DMS153 treated with DMSO at 0.1 percent for 48 hours (cell line): ENCODE data around the gene FAT3.

Experiments
- DNase-seq: peaks from one replicate; lab custom pipeline; 2025; ENCODE audit not compliant: unreplicated experiment; lab: John Stamatoyannopoulos, UW

The FAT3 gene

GRCh38 chr11:92224407-92225124 lies at the start of gene FAT3:
Gene FAT3 (plus strand): TSS chr11:92224818. CDS start chr11:92352113, 127,295 bp downstream.
- peak; percentile 67 for DNase-seq

GRCh38 chr11:92179017-92179670 lies 45.5 kb upstream of the FAT3 start:
- no peak for DNase-seq

GRCh38 chr11:92180226-92180625 lies 44.4 kb upstream of the FAT3 start:
- DNase-seq = no peak

- no peak for DNase-seq
Measured at GRCh38 chr11:92180664-92181251, 43.9 kb upstream of the FAT3 start.

DNA sequence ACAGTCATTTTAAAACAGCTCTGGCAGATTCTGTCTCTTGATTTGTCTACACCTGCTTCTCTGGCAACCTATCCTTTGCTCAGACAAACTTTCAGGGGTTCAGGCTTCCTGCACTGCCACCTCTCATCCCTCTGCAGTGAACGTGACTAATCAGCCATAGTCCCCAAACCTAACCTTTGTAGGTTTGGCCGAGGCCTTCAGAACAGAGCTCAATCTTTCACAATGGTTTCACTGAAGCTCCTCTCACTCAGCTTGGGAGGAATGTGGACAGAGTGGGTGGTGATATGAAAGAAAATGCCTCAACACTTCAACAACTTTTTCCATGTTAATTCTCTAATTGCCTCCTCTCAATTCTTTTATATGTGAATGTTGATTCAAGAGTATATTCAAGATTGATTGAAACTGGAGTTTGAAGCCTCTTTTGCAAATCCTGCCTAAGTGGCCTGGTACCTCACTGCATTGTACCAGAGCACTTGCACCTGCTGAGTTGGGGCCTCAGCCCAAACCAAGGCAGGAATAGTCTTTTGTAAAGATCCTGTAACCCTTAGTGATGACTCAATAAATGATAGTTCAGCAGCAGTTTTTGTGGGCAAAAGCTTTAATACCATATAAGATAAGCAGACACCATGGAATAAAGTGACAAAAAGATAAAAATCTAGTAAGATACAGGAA lies 33.9 kb upstream of the FAT3 start:
- DNase-seq = no peak

DNA sequence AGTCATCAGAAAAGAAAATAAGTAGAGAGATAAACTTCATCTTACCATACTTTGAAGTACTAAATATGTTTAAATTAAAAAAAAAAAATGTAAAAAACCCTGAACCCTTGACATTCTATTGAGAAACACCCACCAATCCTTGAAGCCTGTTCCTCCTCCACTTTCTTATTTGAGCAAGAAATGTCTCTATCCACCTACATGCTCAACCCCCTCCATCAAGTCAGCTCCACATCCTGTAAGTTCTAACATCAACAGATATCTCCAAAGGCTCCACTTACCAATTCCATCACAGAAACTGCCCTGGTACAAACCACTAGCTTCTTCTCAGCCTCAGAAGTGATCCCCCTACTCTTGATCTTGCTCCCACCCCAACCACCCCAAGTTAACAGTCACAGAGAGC lies 32.5 kb upstream of the FAT3 start:
- DNase-seq = no peak

GRCh38 chr11:92198268-92198667 lies 26.4 kb upstream of the FAT3 start:
- DNase-seq = no peak

DNA sequence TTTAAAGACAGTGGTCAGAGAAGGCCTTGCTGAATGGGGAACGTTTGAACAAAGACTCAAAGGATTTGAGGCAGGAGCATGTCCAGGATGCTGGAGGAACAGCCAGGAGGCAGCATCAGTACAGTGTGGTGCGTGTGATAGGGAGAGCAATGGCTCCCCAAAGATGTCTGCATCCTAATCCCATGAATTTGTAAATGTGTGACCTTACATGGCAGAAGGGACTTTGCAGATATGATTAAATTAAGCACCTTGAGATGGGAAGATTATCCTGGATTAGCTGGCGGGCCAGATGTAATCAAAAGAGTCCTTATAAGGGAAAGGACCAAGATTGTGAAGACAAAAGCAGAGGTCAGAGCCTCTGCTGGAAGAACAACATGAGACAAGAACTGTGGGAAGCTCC lies 24.6 kb upstream of the FAT3 start:
- no peak for DNase-seq

GRCh38 chr11:92204731-92205130 lies 19.9 kb upstream of the FAT3 start:
- DNase-seq = no peak

DNA sequence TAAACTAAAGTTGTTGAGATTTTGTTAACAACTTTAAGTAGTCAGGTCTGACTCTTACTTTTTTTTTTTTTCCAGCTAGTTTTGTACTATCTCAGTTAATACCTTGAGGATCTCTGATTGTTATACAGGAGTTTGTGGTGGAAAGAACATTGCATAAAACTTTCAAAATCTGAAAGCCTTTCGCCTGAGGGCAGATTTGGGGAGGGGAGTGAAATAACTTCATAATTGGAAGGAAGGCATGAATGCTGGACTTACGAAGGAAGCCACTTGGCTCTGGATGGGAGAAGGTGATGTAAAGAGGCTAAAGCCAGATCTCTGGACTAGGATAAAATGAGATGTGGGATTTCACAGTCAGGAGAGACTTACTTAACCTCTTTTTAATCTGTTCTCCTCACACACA lies 18.2 kb upstream of the FAT3 start:
- DNase-seq = no peak

DNA sequence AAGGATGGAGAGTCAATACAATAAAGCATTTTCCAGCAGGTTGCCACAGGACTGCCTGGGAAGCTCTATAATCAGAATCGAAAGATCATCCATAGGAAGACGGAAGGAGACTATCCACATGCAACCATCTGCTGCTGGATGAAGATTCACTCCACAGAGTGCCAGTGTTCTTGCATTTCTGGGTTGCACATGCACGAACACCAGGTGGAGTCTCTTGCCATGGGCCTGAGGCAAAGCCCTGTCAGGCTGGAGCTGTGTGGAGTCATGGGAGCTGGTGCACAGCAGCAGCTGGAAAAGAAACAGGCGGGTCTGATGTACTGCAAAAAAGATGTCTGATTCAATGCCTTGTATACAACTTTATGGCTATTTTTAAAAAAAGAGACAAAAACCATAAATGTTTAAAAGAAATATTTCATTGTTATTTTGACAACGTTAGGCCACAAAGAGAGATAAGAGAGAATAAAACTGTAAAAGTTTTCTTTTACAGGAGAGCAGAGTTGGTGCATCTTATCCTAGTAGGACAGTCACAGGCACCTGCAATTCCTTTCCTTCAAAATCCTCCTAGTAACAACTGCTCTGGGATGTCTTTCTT lies 12.9 kb upstream of the FAT3 start:
- DNase-seq = no peak

- no peak for DNase-seq
Measured at GRCh38 chr11:92212530-92212929, 12.1 kb upstream of the FAT3 start.

GRCh38 chr11:92216789-92217188 lies 7.8 kb upstream of the FAT3 start:
- no peak for DNase-seq

- DNase-seq = no peak
Measured at GRCh38 chr11:92219476-92219875, 5.1 kb upstream of the FAT3 start.

- DNase-seq = no peak
Measured at GRCh38 chr11:92222701-92223100, 1.9 kb upstream of the FAT3 start.

- DNase-seq = no peak
Measured at GRCh38 chr11:92224054-92224406, 588 bp upstream of the FAT3 start.

GRCh38 chr11:92225125-92225567 lies 528 bp downstream of the FAT3 start:
- no peak for DNase-seq

- peak; percentile 39 for DNase-seq
Measured at GRCh38 chr11:92225568-92226330, 1.1 kb downstream of the FAT3 start.

- no peak for DNase-seq
Measured at GRCh38 chr11:92226331-92227229, 2.0 kb downstream of the FAT3 start.
